ENCODE results near the gene NMNAT3. TPM values are rescaled to one million over a fixed set of nuclear protein-coding genes. Genes with fewer than 3 reads are reported as not detected.

Gene NMNAT3
- total and polyA plus RNA-seq, 9 donors, result 15.8 to 31.2 (median 21.6) TPM

DNA sequence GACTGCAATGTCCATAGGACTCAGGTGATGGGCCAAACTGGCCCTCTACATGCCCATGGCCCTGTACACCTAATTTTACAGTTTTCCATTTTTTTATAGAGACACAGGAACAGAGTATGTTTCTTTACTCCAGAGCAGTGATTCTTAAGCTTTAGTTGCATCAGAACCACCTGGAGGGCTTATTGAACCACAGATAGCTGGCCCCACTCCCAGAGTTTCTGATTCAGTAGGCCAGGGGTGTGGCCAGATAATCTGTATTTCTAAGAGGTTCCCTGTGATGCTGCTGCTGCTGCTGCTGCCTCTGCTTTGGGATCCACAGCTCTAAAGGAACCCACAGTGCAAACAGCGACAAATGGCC is 143.3 kb downstream of the NMNAT3 start:
- Histone ChIP-seq H3K36me3 (no peaks in the 10 kb centered on the region), H3K27ac (peak overlapping the region in 1 of 2 donors; percentile 97), H3K9me3 (no peaks in the 10 kb centered on the region), H3K4me3 (no peak overlapping the region), H3K27me3 (no peaks in the 10 kb centered on the region), H3K4me1 (ENCODE audit: insufficient read depth) (peaks cover 57% of the 10 kb centered on the region)
- intact Hi-C loops (cut with DNase I), result no loop called here
- 20 to 29% (median 22%) methylated on average over 1 of the region's 1 CpG for WGBS, 3 donors
- TF ChIP-seq POLR2A (IDR thresholded peaks at IDR 0.05), result no peak
- TF ChIP-seq EP300 (IDR thresholded peaks at IDR 0.05), result no peak
- TF ChIP-seq CTCF (IDR thresholded peaks at IDR 0.05), result no peak
- peak in 3 of 5 donors; percentile 39 to 73 (median 49) for DNase-seq

- 5 to 10% (median 8%) methylated on average over 15 of the region's 15 CpGs for WGBS, 3 donors
- peak in 4 of 5 donors; percentile 55 to 77 (median 66) for DNase-seq
- Histone ChIP-seq H3K36me3 (no peaks in the 10 kb centered on the region), H3K27me3 (no peaks in the 10 kb centered on the region), H3K27ac (peak overlapping the region; percentile 43 to 97), H3K4me3 (peak overlapping the region; percentile 6), H3K4me1 (ENCODE audit: insufficient read depth) (peaks cover 57% of the 10 kb centered on the region), H3K9me3 (no peaks in the 10 kb centered on the region)
- intact Hi-C loops (cut with DNase I), result no loop called here
- TF ChIP-seq POLR2A (IDR thresholded peaks at IDR 0.05) (no peak), EP300 (IDR thresholded peaks at IDR 0.05) (no peak), CTCF (IDR thresholded peaks at IDR 0.05) (no peak)
These were observed 143.9 kb downstream of the NMNAT3 start for GRCh38 chr3:139533781-139534454.

DNA sequence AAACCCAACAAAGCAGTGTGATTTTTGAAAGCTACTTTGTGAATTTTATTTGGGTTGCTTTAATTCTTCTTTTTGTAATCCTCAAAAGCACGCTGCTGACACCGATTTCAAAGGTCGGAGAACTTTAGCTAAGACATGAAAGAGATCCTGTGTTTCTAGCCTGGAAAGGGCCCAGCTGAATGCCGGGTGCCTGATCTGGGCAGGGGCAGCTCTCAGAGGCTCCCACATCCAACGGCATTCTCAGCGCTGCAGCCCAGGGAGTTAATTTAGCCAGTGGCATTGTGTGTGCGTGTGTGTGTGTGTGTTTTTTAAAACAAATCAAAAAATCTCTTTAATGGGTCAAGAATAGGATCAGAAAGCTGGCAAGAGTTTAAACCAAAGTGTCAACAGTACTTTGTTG is 144.8 kb downstream of the NMNAT3 start:
- Histone ChIP-seq H3K27me3 (no peaks in the 10 kb centered on the region), H3K4me1 (ENCODE audit: insufficient read depth) (peaks cover 57% of the 10 kb centered on the region), H3K4me3 (no peak overlapping the region), H3K27ac (peak overlapping the region; percentile 58 to 97), H3K36me3 (no peaks in the 10 kb centered on the region), H3K9me3 (no peaks in the 10 kb centered on the region)
- intact Hi-C loops (cut with DNase I), result no loop called here
- peak in 3 of 5 donors; percentile 42 to 59 (median 57) for DNase-seq
- 13 to 16% (median 13%) methylated on average over 7 of the region's 7 CpGs for WGBS, 3 donors
- TF ChIP-seq POLR2A (IDR thresholded peaks at IDR 0.05) (no peak), EP300 (IDR thresholded peaks at IDR 0.05) (no peak), CTCF (IDR thresholded peaks at IDR 0.05) (no peak)

DNA sequence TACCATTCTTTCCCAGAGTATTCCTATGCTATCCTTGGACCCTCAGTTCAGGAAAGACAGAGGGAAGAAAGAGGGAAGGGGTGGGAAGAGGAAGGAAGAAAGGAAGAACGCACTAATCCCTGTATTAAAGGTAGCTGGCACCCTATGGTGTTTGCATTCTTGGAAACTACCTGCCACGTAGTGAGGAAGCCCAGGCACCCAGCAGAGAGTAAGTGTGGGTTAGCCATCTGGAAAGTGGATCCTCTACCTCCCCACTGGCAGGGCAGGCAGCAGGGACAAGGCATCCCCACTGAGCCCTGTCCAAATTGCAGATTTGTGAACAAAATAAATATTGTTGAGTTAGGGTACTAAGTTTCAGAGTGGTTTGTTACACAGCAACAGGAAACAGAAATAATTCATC is 147.1 kb downstream of the NMNAT3 start:
- Histone ChIP-seq H3K4me1 (ENCODE audit: insufficient read depth) (peaks cover 49% of the 10 kb centered on the region), H3K36me3 (no peaks in the 10 kb centered on the region), H3K27ac (peak overlapping the region in 1 of 2 donors; percentile 97), H3K27me3 (no peaks in the 10 kb centered on the region), H3K9me3 (no peaks in the 10 kb centered on the region), H3K4me3 (no peak overlapping the region)
- intact Hi-C loops (cut with DNase I), result no loop called here
- 74 to 81% (median 75%) methylated on average over 2 of the region's 2 CpGs for WGBS, 3 donors
- no peak for DNase-seq
- TF ChIP-seq POLR2A (IDR thresholded peaks at IDR 0.05), result no peak
- TF ChIP-seq CTCF (IDR thresholded peaks at IDR 0.05), result no peak
- no peak for TF ChIP-seq EP300 (IDR thresholded peaks at IDR 0.05)
